GM19372 (cell line): Measurements from ENCODE around the gene CAMK2N2.

Experiments used
- ATAC-seq: cut with Tn5 transposase; IDR thresholded peaks from one replicate; pipeline ENCODE4 v1.9.1; 2021; ENCODE audit warnings: mild to moderate bottlenecking, low read depth, moderate library complexity; ENCODE audit not compliant: unreplicated experiment

CAMK2N2 gene

DNA sequence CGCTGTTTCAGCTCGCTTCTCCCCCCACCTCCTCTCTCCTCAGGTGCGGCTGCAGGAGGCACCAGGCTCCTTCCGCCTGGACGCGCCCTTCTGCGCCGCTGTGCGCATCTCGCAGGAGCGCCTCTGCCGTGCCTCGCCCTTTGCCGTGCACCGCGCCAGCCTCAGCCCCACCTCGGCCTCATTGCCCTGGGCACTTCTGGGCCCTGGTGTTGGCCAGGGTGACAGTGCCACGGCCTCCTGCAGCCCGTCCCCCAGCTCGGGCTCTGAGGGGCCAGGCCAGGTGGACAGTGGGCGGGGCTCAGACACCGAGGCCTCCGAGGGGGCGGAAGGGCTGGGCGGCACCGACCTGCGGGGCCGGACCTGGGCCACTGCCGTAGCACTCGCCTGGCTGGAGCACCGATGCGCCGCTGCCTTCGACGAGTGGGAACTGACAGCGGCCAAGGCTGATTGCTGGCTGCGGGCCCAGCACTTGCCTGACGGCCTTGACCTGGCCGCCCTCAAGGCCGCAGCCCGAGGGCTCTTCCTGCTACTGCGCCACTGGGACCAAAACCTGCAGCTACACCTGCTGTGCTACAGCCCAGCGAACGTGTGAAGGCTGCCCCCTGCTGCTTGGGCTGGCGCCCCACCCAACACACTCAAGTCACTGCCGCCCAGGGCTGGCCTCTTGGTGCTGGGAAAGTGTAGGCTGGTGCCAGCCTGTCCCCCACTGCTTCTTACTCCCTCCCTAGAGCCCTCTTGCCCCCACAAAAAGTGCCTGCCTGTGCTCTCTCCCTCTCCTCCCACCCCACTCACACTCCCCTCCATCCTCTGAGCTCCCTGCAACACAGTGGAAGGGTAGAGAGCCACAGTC is 19.7 kb downstream of the CAMK2N2 start:
- no peak for ATAC-seq

DNA sequence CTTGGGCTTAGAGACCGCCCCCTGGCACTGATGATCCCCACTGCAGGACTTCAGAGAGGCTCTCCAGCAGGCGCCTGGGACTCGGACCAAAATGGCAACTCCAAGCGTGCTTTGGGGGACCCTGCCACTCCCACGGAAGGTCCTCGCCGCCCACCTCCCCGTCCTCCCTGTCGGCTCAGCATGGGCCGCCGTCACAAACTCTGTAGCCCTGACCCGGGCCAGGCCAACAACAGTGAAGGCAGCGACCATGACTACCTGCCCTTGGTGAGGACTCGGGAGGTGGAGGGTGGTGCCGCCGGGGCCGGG is 20.3 kb downstream of the CAMK2N2 start:
- no peak for ATAC-seq

DNA sequence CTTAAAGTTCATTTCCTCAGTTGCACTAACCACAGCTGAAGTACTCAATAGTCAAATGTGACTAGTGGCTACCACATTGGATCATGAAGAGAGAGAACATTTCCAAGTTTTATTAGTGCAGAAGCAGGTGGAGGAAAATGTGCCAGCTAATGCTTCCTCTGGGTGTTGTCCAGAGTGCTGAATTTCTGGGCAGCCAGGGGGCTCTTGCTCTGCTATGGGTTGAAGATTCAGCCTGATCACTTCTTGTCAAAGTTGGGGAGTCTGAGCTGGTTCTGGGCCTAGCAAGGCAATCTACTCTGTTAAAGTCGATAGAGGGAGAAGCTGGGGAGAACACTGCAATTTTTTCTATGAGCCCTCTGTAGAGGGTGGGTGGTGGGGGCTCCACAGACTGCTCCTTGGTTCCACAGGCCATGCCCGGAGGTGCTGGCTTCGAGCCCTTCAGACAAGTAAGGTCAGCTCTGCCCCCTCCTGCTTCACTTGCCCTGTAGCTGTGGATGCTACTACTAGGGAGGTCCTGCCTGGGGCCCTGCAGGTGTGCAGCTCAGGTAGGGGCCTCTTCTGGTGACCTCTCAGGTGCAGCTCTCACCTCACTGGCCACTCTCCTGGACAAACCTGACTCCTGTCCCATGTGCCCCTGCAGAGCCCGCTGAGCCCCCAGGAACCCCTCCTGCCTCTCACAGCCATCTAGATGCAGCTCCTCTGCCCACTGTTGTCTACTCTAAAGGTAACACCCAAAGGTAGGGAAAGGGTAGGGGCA is 20.8 kb downstream of the CAMK2N2 start:
- no peak for ATAC-seq

DNA sequence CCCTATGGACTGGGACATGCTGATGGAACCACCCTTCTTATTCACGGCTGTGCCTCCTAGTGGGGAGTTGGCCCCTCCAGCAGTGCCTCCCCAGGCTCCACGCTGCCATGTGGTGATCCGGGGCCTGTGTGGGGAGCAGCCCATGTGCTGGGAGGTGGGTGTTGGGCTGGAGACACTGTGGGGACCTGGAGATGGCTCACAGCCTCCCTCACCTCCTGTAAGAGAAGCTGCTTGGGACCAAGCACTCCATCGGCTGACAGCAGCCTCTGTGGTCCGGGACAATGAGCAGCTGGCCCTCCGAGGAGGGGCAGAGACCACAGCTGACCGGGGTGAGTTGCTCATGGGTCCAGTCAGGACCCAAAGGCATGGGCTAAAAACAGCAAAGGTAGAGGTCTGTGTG is 21.6 kb downstream of the CAMK2N2 start:
- ATAC-seq, result no peak

DNA sequence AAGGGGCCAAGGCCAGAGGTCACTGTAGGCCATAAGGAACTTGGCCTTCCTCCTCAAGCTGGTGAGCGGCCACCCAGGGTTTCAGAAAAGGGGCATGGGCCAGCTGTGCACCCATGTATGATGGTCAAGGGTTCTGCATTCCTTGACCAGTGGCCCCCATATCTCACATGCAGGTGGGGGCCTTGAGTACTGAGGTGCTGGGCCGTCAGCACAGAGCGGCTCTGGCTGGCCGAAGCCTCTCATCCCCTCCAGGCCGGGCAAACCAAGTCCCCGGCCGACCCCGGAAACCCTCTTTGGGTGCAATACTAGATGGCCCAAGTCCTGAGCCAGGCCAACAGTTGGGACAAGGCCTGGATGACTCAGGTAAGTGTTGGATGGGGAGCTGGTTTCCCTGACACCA is 22.1 kb downstream of the CAMK2N2 start:
- no peak for ATAC-seq

DNA sequence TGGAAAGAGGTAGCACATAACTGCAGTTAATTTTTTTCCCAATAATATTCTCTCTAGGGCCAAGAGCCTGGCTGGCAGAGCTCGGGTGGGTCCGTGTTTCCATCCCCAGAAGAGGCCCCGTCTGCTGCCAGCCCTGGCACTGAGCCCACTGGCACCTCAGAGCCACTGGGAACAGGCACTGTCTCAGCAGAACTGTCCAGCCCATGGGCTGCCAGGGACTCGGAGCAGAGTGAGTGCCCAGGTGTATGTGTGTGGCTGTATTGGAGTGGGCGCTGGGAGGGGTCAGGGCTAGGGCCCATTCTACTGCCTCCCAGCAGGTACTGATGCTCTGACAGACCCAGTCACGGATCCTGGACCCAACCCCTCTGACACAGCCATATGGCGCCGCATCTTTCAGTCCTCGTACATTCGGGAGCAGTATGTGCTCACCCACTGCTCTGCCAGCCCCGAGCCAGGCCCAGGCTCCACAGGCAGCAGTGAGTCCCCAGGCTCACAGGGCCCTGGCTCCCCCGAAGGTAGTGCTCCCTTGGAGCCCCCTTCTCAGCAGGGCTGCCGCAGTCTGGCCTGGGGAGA is 23.0 kb downstream of the CAMK2N2 start:
- no peak for ATAC-seq

DNA sequence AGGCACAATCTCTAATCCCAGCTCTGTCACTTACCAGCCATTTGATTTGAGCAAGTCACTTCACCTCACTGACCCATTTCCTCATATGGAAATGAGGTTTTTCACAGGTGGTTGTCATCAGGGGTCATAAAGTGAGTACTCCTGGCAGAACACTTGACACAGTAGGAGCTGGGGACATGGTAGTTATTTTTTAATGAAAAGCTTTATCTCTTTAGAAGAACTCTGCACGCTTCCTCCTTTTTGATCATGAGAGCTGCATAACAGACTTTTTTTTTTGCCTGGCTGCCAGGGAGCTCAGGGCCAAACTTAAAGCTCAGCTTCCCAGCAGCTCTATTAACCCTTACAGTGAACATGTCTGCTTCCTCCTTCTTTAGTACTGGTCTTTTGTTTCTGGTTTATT is 23.5 kb downstream of the CAMK2N2 start:
- no peak for ATAC-seq

DNA sequence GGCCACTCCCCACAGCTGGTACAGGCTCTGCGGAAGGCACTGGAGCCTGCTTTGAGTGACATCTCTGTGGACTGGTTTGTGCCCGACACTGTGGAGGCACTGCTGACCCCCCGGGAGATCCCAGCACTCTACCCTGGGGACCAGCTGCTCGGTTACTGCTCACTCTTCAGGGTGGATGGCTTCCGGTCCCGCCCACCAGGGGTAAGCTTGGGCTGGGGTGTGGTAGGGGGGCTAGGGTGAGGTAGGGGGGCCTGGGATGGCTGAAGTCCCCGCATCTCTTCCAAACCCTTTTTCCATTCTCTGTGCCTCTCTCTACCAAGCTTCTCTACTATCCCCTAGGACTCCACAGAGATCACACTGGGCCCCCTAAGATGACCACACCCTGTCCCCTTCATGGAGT is 24.1 kb downstream of the CAMK2N2 start:
- no peak for ATAC-seq

DNA sequence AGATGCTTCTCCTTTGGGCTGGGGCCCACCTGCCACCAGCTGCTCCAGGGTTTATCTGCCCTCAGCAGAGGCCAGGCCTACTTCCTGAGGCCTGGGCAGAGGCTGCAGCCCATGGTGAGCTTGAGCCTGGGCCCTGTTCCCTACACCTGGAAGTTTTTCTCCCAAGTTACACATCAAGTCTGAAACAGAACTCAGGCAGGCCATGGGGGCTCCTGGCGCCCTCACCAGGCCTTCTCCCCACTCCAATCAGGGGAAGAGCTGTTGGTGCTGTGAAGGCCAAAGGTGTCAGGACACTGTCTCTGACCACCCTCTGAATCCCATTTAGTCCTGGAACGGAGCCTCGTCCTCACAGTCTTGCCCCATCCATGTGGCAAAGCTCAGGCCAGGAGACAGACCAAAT is 24.7 kb downstream of the CAMK2N2 start:
- no peak for ATAC-seq

DNA sequence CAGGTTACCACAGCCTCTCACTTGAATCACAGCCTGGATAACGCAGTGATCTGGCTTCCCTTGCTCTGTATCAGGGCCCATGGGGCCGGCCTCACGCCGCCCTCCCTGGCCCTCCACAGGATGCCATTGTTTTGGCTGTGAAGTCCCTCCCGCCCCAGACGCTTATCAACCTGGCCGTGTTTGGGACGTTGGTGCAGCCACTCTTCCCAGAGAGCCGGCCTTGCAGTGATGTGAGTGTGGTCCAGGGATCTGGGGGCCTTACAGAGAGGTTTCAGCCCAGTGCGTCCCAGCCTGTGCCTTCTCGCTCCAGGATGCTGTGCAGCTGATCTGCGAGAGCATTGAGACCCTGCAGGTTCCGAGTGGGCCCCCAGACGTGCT is 25.3 kb downstream of the CAMK2N2 start:
- no peak for ATAC-seq

DNA sequence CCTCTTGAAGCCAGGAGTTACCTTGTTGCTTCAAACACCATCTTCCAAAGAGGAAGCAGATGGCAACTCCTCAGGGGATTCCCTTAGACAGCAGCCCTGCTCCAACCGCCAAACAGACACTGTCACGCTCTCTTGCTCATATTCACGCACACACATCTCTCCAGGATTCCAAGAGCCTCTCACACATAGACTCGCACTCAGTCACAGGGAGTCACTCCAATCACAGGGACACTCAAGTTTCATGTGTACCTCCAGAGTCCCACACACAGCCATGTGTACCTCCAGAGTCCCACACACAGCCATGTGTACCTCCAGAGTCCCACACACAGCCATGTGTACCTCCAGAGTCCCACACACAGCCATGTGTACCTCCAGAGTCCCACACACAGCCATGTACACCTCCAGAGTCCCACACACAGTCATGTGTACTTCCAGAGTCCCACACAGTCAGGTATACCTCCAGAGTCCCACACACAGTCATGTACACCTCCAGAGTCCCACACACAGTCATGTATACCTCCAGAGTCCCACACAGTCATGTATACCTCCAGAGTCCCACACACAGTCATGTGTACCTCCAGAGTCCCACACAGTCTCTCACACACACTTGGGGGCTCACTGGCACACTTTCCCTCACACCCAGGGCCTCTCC is 25.8 kb downstream of the CAMK2N2 start:
- ATAC-seq, result no peak

DNA sequence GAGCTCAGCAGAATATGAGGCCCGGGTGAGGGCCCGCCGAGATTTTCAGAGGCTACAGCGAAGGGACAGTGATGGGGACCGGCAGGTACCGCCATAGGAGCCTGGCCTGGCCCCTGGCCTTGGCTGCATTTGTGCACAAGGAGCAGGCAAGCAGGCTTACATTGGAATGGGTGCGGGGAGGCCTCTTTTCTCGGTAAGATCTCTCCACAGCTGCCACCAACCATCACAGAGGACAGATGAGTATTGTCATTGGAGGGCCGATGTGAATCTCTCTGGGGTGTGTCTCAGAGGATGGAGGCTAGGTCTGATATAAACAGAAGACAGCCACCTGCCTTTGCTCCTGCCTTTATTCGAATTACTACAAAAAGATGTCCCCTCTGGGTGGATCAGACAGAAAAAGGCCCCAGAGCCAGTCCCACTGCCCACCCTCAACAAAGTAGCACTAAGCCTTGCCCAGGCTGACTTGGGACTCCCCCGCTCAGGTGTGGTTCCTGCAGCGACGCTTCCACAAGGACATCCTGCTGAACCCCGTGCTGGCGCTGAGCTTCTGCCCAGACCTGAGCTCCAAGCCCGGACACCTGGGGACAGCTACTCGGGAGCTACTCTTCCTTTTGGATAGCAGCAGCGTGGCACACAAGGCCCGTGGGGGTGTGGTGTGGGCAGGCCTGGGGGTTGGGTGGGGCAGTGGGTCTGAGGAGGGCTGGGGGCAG is 26.5 kb downstream of the CAMK2N2 start:
- ATAC-seq, result no peak

DNA sequence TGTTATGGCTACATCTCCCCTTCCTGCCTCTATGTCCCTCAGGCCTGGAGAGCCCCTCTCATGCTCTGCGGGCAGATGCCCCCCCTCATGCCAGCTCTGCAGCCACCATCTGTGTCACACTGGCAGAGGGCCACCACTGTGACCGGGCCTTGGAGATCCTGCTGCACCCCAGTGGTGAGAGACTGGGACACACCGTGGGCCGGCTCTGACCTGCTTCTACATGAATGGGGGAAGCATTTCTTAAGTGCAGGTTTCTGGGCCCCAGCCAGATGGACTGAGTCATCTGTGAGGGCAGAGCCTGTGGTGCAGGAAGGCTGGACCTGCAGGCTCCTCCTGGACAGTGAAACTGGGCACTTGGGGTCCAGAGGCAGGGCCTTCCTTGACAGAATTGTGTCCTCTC is 27.1 kb downstream of the CAMK2N2 start:
- ATAC-seq, result no peak

DNA sequence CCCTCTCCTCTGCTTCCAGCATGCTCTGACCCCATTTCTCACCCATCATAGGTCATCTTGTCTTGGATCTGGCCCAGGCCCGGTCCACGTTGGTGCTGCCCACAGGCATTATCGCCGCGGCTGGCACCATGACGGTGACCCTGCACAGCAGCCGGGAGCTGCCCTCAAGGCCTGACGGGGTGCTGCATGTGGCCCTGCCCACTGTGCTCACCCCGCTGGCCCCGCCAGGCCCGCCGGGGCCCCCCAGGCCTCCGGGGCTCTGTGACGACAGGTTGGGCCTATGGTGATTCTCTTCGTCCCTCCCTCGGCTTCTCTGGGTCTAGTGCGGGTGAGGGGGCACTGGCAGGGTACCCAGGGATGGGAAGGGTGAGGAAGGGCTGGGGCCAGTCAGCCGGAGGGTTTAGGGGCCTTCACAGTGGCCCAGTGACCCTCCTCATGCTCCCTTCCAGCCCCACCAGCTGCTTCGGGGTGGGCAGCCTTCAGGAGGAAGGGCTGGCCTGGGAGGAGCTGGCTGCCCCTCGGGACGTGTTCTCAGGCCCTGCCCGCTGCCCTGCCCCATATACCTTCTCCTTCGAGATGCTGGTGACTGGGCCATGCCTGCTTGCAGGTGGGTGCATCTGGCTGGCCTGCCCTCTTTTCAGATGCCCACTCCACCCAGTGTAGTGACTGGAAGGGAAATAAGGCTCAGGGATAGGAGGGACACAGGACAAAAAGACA is 28.1 kb downstream of the CAMK2N2 start:
- ATAC-seq, result no peak

DNA sequence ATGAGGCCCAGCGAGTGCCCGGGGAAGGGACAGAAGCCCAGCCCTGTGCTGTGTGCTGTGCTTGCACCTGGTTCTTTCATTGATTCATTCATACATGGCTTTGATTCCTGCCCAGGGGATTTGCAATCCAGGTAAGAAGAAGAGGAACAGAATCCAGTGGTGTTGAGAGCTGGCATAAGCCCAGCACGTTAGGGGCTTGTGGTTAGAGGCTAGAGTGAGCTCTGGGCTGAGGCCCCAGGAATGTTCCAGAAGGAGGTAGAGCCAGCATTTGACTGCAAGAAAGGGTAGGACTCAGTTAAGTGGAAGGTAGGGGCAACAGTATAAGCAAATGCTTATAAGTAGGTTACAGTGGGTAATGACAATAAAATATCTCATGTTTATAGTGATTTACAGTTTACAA is 29.7 kb downstream of the CAMK2N2 start:
- ATAC-seq, result no peak

DNA sequence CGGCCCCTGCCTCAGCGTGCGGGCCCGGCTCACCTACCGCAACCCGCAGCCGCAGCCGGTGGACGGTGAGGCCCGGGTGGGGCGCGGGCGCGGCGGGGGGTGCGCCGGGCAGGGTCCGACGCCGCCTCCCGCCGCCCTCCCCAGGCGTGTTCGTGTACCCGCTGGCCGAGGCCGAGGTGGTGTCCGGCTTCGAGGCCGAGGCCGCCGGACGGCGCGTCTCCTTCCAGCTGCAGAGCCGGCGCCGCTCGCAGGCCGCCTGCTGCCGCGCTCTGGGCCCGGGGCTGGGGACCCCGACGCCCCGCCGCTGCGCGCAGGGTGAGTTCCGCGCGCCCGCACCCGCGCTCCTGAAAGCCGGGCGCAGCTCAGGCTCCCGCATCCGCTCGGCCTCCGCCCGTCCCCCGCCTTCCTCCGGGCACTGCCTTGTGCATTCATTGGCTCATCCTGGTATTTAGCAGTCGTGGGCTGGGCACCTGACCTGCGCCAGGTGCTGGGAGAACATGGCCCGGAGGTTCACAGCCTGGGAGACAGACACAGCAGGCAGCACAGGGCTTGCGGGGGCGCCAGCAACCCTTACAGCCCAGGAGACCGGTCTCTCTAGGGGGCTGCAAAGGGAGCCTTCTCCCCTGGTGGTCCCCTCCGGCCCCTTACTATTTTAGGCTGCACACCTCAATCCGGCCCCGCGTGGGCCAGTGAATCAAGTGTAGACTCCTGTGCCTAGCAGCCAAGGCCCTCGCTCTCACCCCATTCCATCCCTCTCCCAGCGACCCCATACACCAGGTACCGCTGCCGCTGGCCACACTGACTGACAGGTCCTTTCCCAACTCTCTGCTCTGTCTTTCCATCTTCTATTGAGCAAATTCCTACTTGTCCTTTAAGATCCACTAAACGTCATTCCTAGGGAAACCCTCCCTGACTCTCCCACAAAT is 30.5 kb downstream of the CAMK2N2 start:
- no peak for ATAC-seq

DNA sequence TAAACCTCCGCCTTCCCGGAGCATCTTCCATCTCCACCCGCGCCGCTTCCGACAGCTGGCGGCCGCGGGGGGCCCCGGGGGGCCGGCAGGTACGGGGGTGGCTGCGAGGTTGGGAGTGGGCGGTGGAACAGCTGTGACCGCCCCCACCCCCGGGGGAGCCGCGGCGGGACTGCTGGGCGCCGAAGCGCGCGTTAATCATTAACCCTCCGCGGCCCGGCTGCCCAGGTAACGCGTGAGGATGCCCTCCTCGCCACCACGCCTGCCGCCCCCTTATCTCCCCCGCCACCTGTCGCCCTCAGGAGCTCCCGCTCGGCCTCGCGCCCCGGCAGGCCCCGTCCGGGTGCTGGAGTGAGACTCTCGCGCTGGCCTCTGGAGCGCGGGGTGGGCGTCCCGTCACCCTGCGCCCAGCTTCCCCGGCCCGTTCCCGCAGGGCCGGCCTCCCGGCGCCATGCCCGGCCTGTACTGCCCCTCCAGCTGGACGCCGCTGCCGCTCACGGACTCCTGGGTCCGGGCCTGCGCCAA is 31.2 kb downstream of the CAMK2N2 start:
- ATAC-seq, result no peak

DNA sequence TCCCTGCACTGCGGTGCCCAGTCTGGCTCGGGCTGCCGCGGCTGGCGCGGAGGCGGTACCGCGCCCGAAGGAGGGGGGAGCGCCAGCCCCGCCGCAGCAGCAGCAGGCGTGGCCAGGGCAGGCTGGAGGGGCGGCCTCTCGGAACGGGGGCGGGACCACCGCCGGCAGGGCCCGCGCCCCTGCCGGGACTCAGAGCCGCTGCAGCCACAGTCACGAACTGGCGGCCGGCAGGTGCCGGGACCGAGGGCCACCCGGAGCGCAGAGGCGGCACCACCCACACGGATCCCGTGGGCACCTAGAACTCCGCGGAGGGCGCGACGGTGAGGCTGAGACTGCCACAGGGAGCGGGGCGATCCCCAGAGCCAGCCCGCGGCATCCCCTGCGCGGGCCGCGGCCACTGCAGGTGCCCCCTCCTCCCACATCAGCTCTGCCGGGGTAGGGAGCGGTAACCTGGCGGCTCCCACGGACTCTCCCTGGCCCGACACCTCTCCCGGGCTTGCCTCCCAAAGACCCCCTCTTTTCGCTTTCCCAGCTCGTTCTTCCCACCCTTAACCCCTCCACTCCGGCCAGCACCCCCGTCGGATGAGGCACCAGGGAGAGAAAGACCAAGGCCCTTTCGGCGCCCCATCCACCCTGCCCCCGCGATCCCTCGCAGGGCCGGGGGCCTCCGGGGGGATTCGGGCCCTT is 31.8 kb downstream of the CAMK2N2 start, which contains the start of gene VWA5B2:
VWA5B2 (plus strand) TSS at position 192 of the 687 bp plus-strand sequence. CDS start 944 bp downstream, outside the sequence.
- no peak for ATAC-seq
